Muscle layer of colon (tissue), 2 donors: ENCODE results near the gene COL19A1.

ENCODE experiments used
- H3K27ac ChIP-seq: one replicate; pipeline ENCODE4 v1.7.0; 2013; ENCODE audit warnings: low read depth, mild to moderate bottlenecking, low read length, moderate library complexity
- H3K27me3 ChIP-seq, 2 donors: one replicate each; pipeline ENCODE4 v1.7.0; 2013; ENCODE audit warnings: low read length in 2 of 2, mild to moderate bottlenecking in 2 of 2; ENCODE audit not compliant: insufficient read depth in 2 of 2, control insufficient read depth in 1 of 2
- H3K36me3 ChIP-seq: one replicate; pipeline ENCODE4 v1.7.0; 2013; ENCODE audit warnings: mild to moderate bottlenecking, low read length; ENCODE audit not compliant: insufficient read depth
- H3K4me1 ChIP-seq: one replicate; pipeline ENCODE4 v1.7.0; 2013; ENCODE audit warnings: mild to moderate bottlenecking, low read length; ENCODE audit not compliant: insufficient read depth
- H3K4me3 ChIP-seq, 2 donors: one replicate each; pipeline ENCODE4 v1.7.0; 2013; ENCODE audit warnings: low read length in 2 of 2, low read depth in 1 of 2, mild to moderate bottlenecking in 1 of 2, moderate library complexity in 1 of 2
- H3K9ac ChIP-seq: one replicate; pipeline ENCODE4 v1.7.0; 2013; ENCODE audit warnings: low read length
- H3K9me3 ChIP-seq: one replicate; pipeline ENCODE4 v1.7.0; 2013; ENCODE audit warnings: mild to moderate bottlenecking, low read length
- donor health status: abdominal sarcoma.
- donor health status: Adenocarcinoma of cecum.

The COL19A1 gene

DNA sequence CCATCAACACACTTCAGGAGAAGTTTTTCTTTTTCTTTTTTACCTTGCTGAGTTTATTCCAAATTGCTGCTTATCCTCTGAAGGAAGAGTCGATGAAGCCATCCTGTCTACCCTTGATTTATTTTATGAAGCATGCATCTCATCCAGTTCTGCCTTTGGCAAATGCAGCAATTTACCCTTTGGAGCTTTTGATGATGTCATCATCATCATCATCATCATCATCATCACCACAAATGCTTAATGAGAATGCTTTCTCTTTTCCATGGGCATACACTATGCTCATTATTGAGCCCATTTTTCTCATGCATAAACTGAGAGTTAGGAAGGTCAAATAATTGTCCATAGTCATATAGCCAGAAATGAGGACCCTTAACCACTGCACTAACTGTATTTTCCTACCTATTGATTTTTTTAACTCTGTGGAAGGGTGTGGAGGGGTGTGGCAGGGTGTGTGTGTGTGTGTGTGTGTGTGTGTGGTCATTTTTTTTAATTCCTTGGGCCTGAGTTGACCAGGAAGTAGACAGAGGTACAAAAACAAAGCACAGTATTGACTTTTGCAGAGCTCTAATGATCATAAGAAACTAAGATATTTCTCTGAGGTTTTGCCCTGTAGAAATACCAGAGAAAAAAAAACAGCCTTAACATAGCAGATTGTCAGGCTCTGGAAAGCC lies 353.7 kb downstream of the COL19A1 start:
- Histone ChIP-seq H3K4me3 (no peak overlapping the region), H3K36me3 (no peaks in the 10 kb centered on the region), H3K27me3 (no peaks in the 10 kb centered on the region), H3K4me1 (no peaks in the 10 kb centered on the region), H3K9me3 (no peaks in the 10 kb centered on the region), H3K9ac (no peak overlapping the region), H3K27ac (no peak overlapping the region)

DNA sequence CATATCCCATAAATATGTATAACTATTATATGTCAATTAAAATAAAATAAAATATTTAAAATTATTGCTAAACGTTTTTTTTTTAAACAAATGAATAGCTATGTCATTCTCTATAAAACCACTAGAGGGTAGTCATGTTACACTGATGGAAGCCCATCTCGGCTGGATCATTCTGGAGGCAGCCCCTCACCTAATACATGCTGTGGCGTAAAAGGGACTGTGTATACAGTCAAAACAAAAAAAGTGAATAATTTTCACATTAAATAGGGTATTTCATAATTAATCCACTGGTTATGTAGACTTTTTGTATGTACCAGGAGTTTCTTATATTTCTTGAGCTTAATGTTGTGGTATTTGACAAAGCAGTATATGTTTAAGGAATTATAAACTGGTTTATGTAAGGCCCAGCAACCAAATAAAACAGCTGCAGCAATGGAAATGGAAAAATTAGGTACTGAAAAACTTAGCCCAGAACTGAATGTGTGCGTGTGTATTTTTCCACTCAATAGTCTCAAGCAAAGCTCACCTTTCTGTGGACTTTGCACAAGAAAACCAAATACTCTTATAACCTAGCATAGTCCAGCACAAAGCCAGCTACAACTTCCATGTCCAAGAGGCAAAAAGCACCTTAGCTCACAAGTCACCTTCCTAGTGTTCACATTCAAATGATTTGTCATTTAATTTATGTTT lies 354.8 kb downstream of the COL19A1 start:
- no peaks in the 10 kb centered on the region for H3K9me3 ChIP-seq
- H3K4me3 ChIP-seq, result no peak overlapping the region
- no peaks in the 10 kb centered on the region for H3K4me1 ChIP-seq
- H3K27ac ChIP-seq, result no peak overlapping the region
- H3K27me3 ChIP-seq, result no peaks in the 10 kb centered on the region
- H3K36me3 ChIP-seq, result no peaks in the 10 kb centered on the region
- no peak overlapping the region for H3K9ac ChIP-seq

DNA sequence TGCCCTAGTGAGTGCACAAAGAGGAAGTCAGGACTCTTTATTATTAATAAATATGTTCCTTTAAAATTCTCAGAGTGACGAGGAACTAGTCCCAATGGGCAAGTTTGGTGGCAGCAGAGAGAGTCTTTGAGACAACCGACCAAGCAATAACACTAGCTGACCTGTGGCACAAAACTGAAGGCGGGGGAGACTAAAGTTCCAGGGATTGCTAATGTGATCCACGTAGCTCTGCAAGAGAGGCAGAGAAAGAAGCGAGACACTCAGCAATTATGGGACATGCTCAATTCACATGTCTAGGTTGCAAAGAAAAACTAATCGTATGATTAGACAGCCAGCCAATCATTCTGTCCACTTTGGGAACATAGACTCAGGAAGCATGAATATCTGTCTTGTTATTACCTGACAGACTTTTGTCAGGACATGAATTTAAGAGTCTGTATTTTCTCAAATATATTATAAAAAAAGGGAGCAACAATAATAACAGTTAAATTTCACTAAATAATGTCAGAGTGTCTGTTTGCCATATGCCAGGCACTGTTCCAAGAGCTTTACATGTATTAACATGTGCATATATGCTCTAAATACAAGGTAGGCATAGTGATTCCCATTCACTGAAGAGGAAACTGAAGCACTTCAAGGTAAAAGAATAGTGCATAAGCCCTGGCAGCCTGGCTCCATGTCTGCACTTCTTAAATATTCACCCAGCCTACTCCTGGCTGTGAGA lies 355.5 kb downstream of the COL19A1 start:
- Histone ChIP-seq H3K9ac (no peak overlapping the region), H3K27ac (no peak overlapping the region), H3K36me3 (no peaks in the 10 kb centered on the region), H3K4me1 (no peaks in the 10 kb centered on the region), H3K4me3 (no peak overlapping the region), H3K9me3 (no peaks in the 10 kb centered on the region), H3K27me3 (no peaks in the 10 kb centered on the region)

DNA sequence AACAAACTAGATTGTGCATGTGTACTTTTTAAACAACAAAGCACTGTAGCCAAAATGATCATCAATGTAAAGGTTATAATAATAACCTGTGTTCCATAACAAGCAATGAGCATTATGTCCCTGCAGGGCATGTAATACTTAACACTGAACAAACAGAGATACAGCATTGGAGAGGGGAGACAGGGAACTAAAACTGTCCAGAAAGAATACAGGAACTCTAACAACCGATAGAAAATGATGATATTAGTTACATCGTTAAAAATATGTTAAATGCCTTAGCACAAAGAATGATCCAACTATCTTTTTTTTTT lies 356.0 kb downstream of the COL19A1 start:
- Histone ChIP-seq H3K27me3 (no peaks in the 10 kb centered on the region), H3K9me3 (no peaks in the 10 kb centered on the region), H3K4me3 (no peak overlapping the region), H3K4me1 (no peaks in the 10 kb centered on the region), H3K27ac (no peak overlapping the region), H3K36me3 (no peaks in the 10 kb centered on the region), H3K9ac (no peak overlapping the region)

DNA sequence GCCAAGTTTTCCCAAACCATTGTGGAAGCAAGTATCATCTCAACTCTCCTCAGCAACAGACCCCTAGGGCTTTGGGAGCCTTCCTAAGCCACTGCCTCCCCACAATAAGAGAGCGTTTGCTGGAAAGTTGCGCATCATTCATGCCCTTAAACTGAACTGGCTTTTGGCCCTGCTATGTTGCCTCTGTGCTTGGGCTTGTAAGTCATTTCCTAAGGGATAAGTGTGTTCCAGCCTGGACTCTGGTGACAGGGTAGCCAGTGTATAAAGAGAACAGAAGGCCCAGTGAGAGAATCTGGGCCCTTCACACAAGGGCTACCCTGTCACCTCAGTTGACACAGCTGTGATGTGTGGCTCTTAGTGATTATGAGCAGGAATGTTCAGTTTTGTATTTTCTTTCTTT lies 358.7 kb downstream of the COL19A1 start:
- H3K9me3 ChIP-seq, result no peaks in the 10 kb centered on the region
- no peaks in the 10 kb centered on the region for H3K4me1 ChIP-seq
- no peak overlapping the region for H3K27ac ChIP-seq
- H3K4me3 ChIP-seq, result no peak overlapping the region
- H3K9ac ChIP-seq, result no peak overlapping the region
- no peaks in the 10 kb centered on the region for H3K27me3 ChIP-seq
- H3K36me3 ChIP-seq, result no peaks in the 10 kb centered on the region

DNA sequence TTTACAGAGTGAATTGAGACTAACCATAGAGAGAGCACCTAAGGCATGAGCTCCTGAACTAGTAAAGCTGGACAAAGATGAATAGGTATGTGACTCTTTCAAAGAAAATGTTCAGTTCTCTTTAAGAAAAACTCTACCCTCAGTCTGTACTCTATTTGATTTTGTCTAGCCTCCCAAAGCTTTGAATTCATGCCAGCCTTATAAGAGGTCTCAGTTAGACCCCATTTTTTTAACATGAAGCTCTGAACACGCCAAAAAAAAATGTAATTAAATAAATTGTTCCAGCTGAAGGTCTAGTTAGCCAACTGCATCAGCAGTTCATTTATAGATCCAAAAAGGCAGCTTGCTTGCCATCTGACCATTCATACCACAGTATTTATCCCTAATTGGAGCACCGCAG lies 365.0 kb downstream of the COL19A1 start:
- H3K9ac ChIP-seq, result no peak overlapping the region
- no peaks in the 10 kb centered on the region for H3K27me3 ChIP-seq
- no peaks in the 10 kb centered on the region for H3K36me3 ChIP-seq
- H3K27ac ChIP-seq, result no peak overlapping the region
- no peaks in the 10 kb centered on the region for H3K4me1 ChIP-seq
- H3K4me3 ChIP-seq, result no peak overlapping the region
- H3K9me3 ChIP-seq, result no peaks in the 10 kb centered on the region

DNA sequence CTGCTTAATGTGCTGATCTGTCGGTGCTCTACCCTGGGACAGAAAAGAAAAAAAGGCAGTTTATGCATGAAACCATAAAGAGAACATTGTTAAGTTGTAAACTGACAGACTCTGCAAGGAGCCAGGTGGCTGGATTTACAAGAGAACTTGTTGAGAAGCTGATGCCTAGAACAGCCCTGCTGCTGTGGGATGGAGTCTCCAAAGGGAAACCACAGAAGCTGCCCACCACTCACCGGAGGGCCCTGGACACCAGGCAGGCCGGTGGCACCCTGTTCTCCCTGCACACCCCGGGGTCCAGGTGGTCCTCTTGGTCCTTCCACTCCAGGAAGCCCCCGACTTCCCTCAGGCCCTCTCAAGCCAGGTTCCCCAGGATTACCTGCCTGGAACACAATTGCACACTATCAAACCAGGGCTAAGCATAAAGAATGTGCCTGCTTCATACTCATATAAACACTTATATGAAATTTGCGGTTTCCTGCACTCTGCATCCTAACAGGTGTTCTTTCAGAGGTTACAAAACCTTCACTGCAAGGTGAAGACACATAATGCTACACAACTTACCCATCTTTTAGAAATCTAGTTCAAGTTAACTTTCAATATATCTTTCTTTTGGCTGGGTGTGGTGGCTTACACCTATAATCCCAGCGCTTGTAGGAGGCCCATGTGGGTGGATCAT lies 368.3 kb downstream of the COL19A1 start:
- Histone ChIP-seq H3K36me3 (no peaks in the 10 kb centered on the region), H3K4me3 (no peak overlapping the region), H3K9ac (no peak overlapping the region), H3K9me3 (no peaks in the 10 kb centered on the region), H3K27me3 (no peaks in the 10 kb centered on the region), H3K4me1 (no peaks in the 10 kb centered on the region), H3K27ac (no peak overlapping the region)

DNA sequence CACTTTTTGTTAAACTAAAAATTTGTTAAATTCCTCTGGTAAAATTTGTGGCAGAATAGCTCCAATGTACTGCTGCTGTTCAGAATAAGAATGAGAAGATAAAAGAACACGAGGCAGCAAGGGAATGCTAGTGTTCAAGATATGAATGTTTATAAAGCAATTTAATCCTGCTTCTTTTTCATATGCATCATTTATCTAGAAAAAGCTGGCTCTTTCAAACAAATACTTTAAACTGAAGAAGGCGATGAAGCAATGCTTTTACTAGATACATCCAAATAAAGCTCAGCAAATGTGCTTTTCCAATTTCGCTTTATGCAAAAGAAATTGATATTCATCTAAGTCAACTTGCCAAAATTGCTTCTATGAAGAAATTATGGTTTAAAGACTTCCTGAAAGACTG lies 370.0 kb downstream of the COL19A1 start:
- H3K27ac ChIP-seq, result no peak overlapping the region
- H3K27me3 ChIP-seq, result no peaks in the 10 kb centered on the region
- H3K4me1 ChIP-seq, result no peaks in the 10 kb centered on the region
- H3K4me3 ChIP-seq, result no peak overlapping the region
- H3K9me3 ChIP-seq, result no peaks in the 10 kb centered on the region
- no peaks in the 10 kb centered on the region for H3K36me3 ChIP-seq
- H3K9ac ChIP-seq, result no peak overlapping the region

DNA sequence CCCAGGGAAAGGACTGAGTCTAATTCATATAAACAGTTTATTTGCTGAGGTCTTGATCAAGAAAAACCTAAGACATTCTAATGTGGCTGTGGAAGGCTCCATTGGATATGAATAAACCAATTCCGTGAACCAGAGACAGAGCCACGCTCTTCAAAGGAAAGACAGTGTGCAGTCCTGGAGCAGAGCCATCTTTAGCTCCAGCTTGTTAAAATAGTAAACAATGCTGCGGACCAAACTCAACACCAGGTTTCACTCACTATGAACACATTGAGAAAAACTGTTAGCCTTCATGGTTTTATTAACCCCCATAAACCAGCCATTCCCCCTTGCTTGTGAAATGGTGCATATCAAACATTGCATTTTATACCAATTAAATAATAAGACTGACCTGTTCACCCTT lies 374.7 kb downstream of the COL19A1 start:
- no peaks in the 10 kb centered on the region for H3K27me3 ChIP-seq
- H3K4me3 ChIP-seq, result no peak overlapping the region

DNA sequence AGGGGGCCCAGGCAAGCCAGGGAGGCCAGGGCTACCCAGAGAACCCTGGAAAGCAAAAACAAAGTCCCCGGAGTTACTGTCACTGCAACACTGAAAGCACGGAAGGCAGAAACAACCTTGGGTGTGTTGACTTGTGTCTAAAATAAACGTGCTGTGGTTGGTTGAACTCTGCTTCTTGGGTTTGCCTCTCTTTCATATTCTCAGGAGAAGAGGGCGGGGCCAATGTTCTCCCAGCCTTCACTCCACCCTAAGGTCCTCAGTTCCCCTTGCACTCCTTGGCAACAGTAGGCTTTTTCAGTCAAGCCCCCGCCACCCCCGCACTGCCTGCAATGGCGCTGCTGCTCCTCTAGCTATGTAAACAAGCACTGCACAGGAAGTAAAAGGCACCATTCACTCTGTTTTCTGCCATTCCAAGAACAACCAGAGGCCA lies 375.6 kb downstream of the COL19A1 start:
- Histone ChIP-seq H3K27ac (no peak overlapping the region), H3K9me3 (no peaks in the 10 kb centered on the region), H3K4me3 (no peak overlapping the region), H3K9ac (no peak overlapping the region), H3K36me3 (no peaks in the 10 kb centered on the region), H3K27me3 (no peaks in the 10 kb centered on the region), H3K4me1 (no peaks in the 10 kb centered on the region)

More for the DNA sequence above, 374.7 kb downstream of the COL19A1 start:
- Histone ChIP-seq H3K9ac (no peak overlapping the region), H3K9me3 (no peaks in the 10 kb centered on the region), H3K27ac (no peak overlapping the region), H3K4me1 (no peaks in the 10 kb centered on the region), H3K36me3 (no peaks in the 10 kb centered on the region)

DNA sequence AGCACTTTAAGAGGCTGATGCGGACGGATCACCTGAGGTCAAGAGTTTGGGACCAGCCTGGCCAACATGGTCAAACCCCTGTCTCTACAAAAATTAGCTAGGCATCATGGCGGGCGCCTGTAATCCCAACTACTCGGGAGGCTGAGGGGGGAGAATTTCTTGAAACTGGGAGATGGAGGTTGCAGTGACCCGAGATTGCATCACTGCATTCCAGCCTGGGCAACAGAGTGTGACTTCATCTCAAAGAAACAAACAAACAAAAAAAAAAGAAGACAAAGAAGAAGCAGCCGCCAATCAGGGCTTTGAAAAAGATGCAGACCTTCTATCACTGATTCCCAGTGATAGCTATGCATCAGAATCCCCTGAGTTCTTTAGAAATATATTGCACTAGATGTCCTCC lies 379.8 kb downstream of the COL19A1 start:
- H3K4me1 ChIP-seq, result no peaks in the 10 kb centered on the region
- H3K4me3 ChIP-seq, result no peak overlapping the region
- H3K9ac ChIP-seq, result no peak overlapping the region
- no peaks in the 10 kb centered on the region for H3K36me3 ChIP-seq
- no peak overlapping the region for H3K27ac ChIP-seq
- no peaks in the 10 kb centered on the region for H3K9me3 ChIP-seq
- no peaks in the 10 kb centered on the region for H3K27me3 ChIP-seq
